Osteoblast (primary cell): ENCODE results near the gene RGS19. TPM values are rescaled to one million over a fixed set of nuclear protein-coding genes. Genes with fewer than 3 reads are reported as not detected.

ENCODE experiments used
- DNase-seq: peaks from one replicate; pipeline ENCODE4 v3.0.0; 2011; ENCODE audit warnings: low spot score, mixed read lengths; ENCODE audit not compliant: insufficient read length; ENCODE audit errors: missing footprints
- H2AFZ ChIP-seq: 2 replicates; pipeline ENCODE4 v1.6.0; 2011; ENCODE audit warnings: mild to moderate bottlenecking, low read length
- H3K27ac ChIP-seq: 2 replicates; pipeline ENCODE4 v1.5.1; 2011; ENCODE audit warnings: mild to moderate bottlenecking, low read depth, low read length, moderate library complexity
- H3K27me3 ChIP-seq: 2 replicates; pipeline ENCODE4 v1.6.0; 2012; ENCODE audit warnings: mild to moderate bottlenecking, control low read depth, inconsistent platforms, low read length, moderate library complexity; ENCODE audit not compliant: insufficient read depth
- H3K36me3 ChIP-seq: 2 replicates; pipeline ENCODE4 v1.5.1; 2011; ENCODE audit warnings: mild to moderate bottlenecking, low read length, control low read depth, moderate library complexity; ENCODE audit not compliant: insufficient read depth
- H3K4me1 ChIP-seq: 2 replicates; pipeline ENCODE4 v1.5.1; 2011; ENCODE audit warnings: mild to moderate bottlenecking, low read length, control low read depth, moderate library complexity; ENCODE audit not compliant: insufficient read depth
- H3K4me2 ChIP-seq: 2 replicates; pipeline ENCODE4 v1.6.0; 2011; ENCODE audit warnings: mild to moderate bottlenecking, low read length; ENCODE audit not compliant: insufficient read depth
- H3K4me3 ChIP-seq: fragments of 200-600 bp; sonication (generic); 3 replicates; pipeline ENCODE4 v1.5.1; 2012; ENCODE audit warnings: mild to moderate bottlenecking, low read length, inconsistent platforms; ENCODE audit not compliant: insufficient read depth
- H3K79me2 ChIP-seq: 2 replicates; pipeline ENCODE4 v1.6.0; 2012; ENCODE audit warnings: mild to moderate bottlenecking, low read length, control low read depth, inconsistent platforms; ENCODE audit not compliant: insufficient read depth
- H3K9me3 ChIP-seq: 2 replicates; pipeline ENCODE4 v1.5.1; 2011; ENCODE audit warnings: low read depth, low read length, control low read depth
- H4K20me1 ChIP-seq: 2 replicates; pipeline ENCODE4 v1.6.0; 2012; ENCODE audit warnings: mild to moderate bottlenecking, low read length, control low read depth; ENCODE audit not compliant: insufficient read depth
- total RNA-seq: library from RNA; depleted of rRNA; stranded (reverse); fragments of >200 nt; gene quantifications from 2 replicates; pipeline ENCODE4 v1.2.3, GENCODE V29; 2012
- TF ChIP-seq, protein P1 (sequence below): IDR thresholded peaks from 2 replicates; pipeline ENCODE4 v1.5.1; 2011; ENCODE audit warnings: mild to moderate bottlenecking, low read depth, low read length, moderate library complexity; ENCODE audit errors: extremely low read depth

Gene RGS19
- total RNA-seq, 1 donor = 6.9 TPM

DNA sequence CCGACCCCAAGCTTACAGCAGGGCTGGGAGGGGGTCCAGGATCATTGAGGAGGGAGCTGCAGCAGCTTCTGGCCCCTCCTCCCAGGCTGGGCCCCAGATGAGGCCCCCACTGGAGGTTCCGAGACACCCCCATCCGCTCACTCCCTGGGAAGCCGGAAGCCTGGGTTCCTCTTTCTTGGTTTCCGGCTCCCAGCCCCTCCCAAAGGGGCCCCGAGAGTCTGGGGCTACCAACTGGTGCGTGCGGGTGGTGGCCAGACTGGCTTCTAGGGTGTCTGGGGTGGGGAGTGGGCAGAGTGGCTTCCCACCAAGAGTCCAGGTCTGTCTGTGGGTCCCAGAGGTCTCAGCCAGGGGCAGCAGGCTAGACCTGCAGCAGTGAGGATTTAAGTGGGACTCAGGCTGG is 2.2 kb downstream of the RGS19 start:
- H3K4me1 ChIP-seq = peaks cover 15% of the 10 kb centered on the region
- H3K4me2 ChIP-seq = no peak overlapping the region
- H3K9me3 ChIP-seq = no peaks in the 10 kb centered on the region
- TF ChIP-seq, protein P1, sequence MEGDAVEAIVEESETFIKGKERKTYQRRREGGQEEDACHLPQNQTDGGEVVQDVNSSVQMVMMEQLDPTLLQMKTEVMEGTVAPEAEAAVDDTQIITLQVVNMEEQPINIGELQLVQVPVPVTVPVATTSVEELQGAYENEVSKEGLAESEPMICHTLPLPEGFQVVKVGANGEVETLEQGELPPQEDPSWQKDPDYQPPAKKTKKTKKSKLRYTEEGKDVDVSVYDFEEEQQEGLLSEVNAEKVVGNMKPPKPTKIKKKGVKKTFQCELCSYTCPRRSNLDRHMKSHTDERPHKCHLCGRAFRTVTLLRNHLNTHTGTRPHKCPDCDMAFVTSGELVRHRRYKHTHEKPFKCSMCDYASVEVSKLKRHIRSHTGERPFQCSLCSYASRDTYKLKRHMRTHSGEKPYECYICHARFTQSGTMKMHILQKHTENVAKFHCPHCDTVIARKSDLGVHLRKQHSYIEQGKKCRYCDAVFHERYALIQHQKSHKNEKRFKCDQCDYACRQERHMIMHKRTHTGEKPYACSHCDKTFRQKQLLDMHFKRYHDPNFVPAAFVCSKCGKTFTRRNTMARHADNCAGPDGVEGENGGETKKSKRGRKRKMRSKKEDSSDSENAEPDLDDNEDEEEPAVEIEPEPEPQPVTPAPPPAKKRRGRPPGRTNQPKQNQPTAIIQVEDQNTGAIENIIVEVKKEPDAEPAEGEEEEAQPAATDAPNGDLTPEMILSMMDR = no peak
- H3K36me3 ChIP-seq = no peaks in the 10 kb centered on the region
- no peak overlapping the region for H3K4me3 ChIP-seq
- no peak for DNase-seq
- peaks cover 2% of the 10 kb centered on the region for H3K27me3 ChIP-seq
- H3K79me2 ChIP-seq = no peaks in the 10 kb centered on the region
- no peak overlapping the region for H2AFZ ChIP-seq
- H4K20me1 ChIP-seq = peaks cover 11% of the 10 kb centered on the region
- H3K27ac ChIP-seq = no peak overlapping the region

DNA sequence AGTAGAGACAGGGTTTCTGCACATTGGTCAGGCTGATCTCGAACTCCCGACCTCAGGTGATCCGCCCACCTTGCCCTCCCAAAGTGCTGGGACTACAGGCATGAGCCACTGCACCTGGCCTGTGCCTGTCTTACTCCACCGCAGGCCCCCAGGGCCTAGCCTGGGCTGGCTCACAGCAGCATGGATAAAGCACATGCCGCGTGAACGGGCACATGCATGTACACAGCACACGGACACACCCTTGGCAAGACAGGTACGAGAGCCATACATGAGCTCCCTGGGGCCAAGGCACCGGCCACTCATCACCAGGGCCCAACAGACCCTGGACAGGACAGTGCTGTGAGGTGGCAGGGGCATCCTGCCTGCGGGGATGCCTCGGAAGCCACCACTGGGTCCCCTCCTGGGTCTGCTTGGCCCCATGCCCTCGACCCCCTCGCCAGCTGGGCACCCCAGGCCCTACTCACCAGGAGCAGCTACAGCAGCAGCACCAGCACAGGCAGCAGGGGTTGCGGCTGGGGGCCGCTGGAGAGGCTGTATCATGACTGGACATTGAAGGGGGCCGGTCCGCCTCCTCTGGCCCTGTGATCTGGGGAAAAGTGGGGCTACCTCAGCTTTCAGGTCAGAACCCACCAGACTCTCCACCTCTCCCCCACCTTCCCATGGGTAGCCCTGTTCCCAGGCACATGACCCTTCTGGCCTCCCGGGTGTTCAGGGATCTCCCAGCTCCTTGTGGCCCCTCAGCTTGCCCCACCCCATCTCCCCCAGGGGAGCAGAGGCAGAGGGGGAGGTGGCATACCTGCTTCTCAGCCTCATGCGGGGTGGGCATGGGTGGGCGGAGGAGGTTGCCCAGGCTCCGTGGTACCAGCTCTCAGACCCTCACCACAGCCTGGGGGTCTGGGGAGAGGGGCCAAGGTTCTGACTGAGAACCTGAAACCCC is 3.0 kb downstream of the RGS19 start:
- Histone ChIP-seq H3K79me2 (no peaks in the 10 kb centered on the region), H4K20me1 (peaks cover 11% of the 10 kb centered on the region), H3K27me3 (no peaks in the 10 kb centered on the region), H2AFZ (no peak overlapping the region), H3K4me1 (peaks cover 15% of the 10 kb centered on the region), H3K36me3 (no peaks in the 10 kb centered on the region), H3K9me3 (no peaks in the 10 kb centered on the region), H3K4me3 (no peak overlapping the region), H3K27ac (no peak overlapping the region), H3K4me2 (no peak overlapping the region)
- TF ChIP-seq, protein P1 = no peak
- DNase-seq = no peak

DNA sequence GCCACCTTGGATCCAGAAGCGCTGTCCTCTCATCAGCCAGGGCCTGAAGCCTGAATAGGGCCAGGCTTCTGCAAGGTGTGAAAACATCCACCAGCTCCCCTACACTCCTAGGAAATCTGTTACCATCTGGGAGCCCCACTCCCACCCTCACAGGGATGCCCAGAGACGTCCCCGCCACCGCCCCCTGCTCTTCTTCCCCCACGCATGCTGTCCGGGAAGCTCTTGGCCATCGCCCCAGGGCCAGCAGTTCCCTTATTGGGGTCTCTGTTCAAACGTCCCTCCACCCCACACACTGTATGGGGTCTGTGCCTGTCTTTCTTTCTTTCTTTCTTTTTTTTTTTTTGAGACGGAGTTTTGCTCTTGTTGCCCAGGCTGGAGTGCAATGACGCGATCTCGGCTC is 3.8 kb downstream of the RGS19 start:
- H4K20me1 ChIP-seq = peaks cover 11% of the 10 kb centered on the region
- no peaks in the 10 kb centered on the region for H3K79me2 ChIP-seq
- H3K9me3 ChIP-seq = no peaks in the 10 kb centered on the region
- peaks cover 15% of the 10 kb centered on the region for H3K4me1 ChIP-seq
- DNase-seq = no peak
- no peak overlapping the region for H3K4me3 ChIP-seq
- H3K27me3 ChIP-seq = no peaks in the 10 kb centered on the region
- TF ChIP-seq, protein P1 = no peak
- H3K36me3 ChIP-seq = no peaks in the 10 kb centered on the region
- no peak overlapping the region for H2AFZ ChIP-seq
- H3K4me2 ChIP-seq = no peak overlapping the region
- no peak overlapping the region for H3K27ac ChIP-seq

DNA sequence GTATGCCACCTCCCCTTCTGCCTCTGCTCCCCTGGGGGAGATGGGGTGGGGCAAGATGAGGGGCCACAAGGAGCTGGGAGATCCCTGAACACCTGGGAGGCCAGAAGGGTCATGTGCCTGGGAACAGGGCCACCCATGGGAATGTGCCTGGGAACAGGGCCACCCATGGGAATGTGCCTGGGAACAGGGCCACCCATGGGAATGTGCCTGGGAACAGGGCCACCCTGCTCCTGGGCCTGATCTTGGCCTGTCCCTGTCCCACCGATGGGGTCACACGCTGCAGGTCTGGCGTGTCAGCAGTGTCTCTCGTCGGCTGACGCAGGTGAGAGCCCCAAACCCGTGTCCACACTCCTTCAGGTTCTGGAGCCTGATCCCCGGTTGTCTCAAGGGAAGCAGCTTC is 4.4 kb downstream of the RGS19 start:
- H3K4me2 ChIP-seq = no peak overlapping the region
- peaks cover 12% of the 10 kb centered on the region for H4K20me1 ChIP-seq
- no peak overlapping the region for H3K4me3 ChIP-seq
- no peaks in the 10 kb centered on the region for H3K9me3 ChIP-seq
- no peak overlapping the region for H2AFZ ChIP-seq
- H3K27me3 ChIP-seq = no peaks in the 10 kb centered on the region
- TF ChIP-seq, protein P1 = no peak
- no peak for DNase-seq
- H3K79me2 ChIP-seq = no peaks in the 10 kb centered on the region
- H3K36me3 ChIP-seq = no peaks in the 10 kb centered on the region
- H3K27ac ChIP-seq = no peak overlapping the region
- peaks cover 15% of the 10 kb centered on the region for H3K4me1 ChIP-seq
